Measurements from ENCODE around the gene SPOCK1. TPM values are rescaled to one million over a fixed set of nuclear protein-coding genes. Genes with fewer than 3 reads are reported as not detected.
A peak's percentile ranks its signal among the peaks of the same experiment; 100 is the strongest.

The SPOCK1 gene
- polyA plus RNA-seq, 12 donors = 3.1 to 29.9 (median 7.5) TPM; not detected in 1

DNA sequence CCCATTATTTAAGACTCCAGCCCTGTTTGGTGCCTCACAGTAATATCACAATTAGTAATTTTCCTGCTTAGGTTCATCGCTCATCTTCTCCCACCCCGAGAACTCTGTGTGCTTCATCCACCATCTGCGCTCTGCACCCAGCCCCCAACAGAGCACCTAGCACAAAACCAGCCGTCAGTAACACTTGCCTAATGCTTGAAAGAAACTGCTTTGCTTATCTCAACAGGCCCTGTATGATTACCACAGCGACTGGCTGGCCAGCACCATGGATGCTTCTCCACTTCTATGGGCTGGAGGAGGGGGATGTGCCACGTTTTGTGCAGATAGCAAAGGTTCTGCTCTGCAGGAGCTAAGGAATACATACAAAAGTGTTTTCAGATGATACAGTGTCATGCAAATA, 166.8 kb downstream of the SPOCK1 start:
- no peak for DNase-seq

DNA sequence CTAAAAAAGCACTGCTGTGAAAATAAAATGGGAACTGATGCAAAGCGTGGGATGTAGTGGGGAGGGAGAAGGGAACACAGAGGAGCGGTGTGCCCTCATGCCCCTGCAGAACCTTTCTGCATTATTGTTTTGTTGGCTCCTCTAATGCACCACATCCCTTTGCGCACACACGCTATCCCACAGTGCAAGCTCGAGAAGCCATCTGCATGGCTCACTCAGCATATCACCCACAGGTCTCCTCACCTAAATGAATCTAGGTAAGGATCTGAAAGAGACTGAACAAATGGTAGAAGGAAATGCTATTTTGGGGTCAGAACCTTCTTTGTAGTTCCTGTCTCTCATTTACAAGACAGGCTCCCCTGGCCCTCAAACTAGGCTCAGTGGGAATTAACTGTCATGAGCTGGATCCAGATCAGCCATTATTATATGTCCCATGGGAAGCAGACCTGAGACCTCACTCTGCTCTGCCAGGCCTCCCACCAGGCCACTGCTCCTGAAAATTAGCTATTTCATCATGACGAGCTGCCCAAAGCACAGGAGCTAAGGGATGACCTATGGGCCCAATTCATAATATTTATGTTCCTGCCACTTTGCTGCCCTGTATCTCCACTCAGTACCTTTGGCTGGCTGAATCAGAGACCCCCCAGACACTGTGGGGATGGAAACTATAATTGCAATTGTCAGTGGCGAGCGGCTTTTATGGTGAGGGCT, 169.4 kb downstream of the SPOCK1 start:
- DNase-seq = no peak

DNA sequence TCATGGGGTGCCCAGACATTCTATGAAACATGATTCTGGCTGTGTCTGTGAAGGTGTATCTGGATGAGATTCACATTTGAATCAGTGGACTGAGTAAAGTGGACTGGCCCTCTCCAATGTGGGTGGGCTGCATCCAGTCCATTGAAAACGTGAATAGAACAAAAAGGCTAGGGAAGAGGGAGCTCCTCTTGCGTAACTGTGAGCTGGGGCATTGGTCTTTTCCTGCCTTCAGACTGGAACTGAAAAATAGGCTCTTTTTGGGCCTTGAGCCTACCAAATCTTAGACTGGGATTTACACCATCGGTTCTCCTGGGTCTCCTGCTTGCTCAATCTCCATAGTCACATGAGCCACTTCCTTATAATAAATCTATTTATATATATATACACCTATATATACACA, 170.1 kb downstream of the SPOCK1 start:
- DNase-seq = no peak

GRCh38 chr5:137328463-137328862, 170.7 kb downstream of the SPOCK1 start:
- no peak for DNase-seq

GRCh38 chr5:137325721-137326120, 173.4 kb downstream of the SPOCK1 start:
- DNase-seq = no peak

DNA sequence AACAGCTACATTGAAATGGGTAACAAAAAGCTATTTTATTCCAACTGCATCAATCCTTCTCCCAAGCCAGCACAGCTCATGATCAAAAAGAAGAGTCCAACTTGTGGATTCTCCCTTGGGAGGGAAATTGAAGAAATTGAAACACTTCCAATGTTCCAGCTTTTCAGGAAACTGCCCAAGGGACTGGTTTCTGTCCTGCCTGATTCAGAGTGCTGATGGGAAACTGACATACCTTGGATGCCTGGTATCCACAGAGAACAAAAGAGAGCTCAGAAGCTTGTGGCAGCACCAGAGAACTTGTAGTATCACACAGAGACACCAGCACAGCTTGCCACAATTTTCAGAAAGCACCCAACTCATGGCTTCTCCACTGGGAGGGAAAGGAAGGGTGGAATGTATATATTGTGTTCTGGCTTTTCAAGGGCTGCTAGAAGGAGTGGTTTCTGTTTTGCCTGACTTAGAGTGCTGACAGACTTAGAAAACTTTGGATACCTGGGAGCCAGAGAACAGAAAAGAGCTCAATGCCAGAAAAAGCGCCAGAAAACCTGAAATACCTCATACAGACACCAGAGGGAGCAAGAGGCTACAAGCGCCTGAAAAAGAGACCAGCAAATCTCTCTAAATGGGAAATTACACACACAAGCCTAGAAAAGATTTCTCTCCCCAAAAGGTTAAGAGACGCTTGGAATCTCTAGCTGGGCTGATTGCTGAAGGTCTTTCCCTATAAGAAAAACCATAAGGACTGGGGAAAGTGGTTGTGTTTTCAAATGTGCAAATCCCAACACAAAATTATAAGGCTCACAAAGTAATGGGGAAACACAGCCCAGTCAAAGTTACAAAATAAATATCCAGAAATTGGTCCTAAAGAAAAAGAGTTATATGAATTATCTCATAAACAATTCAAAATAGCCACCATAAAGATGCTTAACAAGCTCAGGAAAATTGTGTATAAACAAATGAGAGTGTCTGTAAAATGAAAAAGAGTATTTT, 178.8 kb downstream of the SPOCK1 start:
- peak; percentile 54 for DNase-seq

GRCh38 chr5:137318027-137318426, 181.1 kb downstream of the SPOCK1 start:
- no peak for DNase-seq

DNA sequence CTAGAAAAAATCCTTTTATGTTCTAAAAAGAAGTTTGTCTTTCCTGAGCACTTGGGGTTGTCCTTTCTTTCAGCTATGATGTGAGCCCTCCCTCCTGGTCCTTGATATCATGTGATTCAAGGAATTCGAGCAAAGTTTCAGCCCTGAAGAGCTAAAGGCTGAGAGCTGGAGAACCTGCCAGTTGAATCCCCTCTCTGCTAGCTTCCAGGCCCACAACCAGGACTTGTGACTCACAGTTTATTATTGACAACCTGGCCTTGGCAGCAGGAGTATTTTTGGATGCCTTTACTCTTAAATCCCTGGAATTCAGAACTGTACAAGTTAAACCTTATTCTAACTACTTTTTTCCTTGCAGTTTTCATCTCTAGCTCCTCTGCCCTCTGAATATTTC, 182.8 kb downstream of the SPOCK1 start:
- DNase-seq = no peak

DNA sequence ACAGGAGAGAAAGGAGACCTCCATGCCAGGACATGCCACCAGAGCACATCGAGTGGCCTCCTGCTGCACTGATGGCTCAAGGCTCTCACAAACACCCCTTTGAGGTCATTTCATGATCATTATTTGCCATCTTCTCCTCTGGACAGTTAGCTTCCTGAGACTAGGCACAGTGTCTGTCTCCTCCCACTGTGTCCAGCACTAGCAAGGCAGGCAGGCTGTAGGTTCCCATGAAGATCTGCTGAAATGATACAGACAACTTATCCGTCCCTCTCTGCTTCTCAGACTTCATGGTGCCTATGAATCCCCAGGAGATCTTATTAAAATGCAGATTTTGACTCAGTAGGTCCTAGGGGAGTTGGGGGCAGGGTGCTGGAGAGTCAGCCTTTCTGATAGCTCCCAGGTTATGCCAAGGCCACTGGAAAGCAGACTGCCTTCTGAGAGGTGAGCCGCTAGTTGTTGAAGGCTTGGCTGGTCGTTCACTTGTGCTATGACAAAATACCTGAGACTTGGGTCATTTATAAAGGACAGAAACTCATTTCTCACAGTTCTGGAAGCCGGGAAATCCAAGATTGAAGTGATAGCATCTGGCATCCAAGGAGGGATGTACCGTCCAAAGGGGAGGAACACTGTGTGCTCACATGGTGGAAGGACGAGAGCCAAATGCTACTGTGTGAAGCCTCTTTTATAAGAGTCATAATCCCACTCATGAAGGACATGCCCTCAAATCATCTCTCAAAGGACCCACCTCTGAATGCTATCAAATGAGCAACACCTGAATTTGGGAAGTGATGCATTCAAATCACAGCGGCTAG, 183.4 kb downstream of the SPOCK1 start:
- DNase-seq = no peak

- DNase-seq = no peak
Measured at GRCh38 chr5:137315109-137315508, 184.0 kb downstream of the SPOCK1 start.

GRCh38 chr5:137313526-137314175, 185.5 kb downstream of the SPOCK1 start:
- no peak for DNase-seq

GRCh38 chr5:137312011-137312410, 187.1 kb downstream of the SPOCK1 start:
- no peak for DNase-seq

DNA sequence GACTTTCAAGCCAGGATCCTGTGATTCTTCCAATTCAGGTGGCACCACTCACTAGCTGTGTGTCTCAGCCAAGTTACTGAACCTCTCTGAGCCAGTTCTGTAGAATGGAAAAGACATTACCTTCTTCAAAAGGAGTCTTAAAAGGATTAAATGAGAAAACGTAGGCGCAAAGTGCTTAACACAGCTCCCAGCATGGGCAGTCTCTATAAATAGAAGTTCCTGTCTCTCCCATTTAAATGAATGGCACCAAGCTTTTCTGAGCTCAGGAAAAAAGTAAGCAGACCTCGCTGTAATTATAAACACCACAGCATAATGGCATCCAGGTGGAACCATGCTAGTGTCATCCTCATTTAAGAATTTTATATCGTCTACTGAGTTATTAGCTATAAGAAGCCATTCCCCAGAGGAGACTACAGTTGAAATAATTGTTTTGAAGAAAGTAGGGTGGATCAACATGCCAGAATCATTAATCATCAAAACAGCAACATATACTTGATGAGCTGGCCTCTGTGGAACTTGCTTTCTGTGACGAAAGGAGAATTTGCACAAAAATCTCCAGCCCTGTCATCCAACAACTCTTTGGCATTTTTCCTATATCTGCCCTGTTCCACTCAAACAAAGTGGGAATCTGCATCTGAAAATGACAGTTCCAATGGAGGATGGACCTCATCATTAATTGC, 188.9 kb downstream of the SPOCK1 start:
- no peak for DNase-seq

DNA sequence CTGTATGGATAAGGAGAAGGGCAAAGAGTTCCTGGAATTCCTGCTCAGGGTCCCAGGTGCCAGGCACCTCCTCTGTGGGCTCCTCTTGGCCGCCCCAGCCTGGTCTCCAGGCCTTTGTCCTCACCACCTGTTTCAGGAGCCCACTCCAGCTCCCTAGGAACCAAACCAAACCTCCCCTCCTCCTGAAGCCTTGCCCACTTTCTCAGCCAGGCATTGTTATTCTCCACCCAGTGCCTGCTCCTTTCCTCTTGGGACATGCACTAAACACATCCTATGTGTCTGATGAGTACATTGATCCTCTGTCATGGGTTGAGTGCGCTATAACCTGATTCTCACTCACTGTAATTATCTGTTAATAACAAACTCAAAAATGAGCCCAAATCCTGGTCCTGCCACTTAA, 189.8 kb downstream of the SPOCK1 start:
- DNase-seq = no peak

- DNase-seq = no peak
Measured at GRCh38 chr5:137308311-137308710, 190.8 kb downstream of the SPOCK1 start.

GRCh38 chr5:137306903-137307302, 192.2 kb downstream of the SPOCK1 start:
- no peak for DNase-seq

GRCh38 chr5:137305971-137306602, 193.0 kb downstream of the SPOCK1 start:
- DNase-seq = no peak

- DNase-seq = no peak
Measured at GRCh38 chr5:137304226-137304874, 194.8 kb downstream of the SPOCK1 start.

GRCh38 chr5:137303509-137303908, 195.6 kb downstream of the SPOCK1 start:
- no peak for DNase-seq

Measured in muscle of arm (tissue), 12 donors.